Psoas muscle (tissue), 8 donors: ENCODE measurements around the gene DPYSL3. TPM values are rescaled to one million over a fixed set of nuclear protein-coding genes. Genes with fewer than 3 reads are reported as not detected.

Source experiments
- ATAC-seq, 4 donors: fragments of 200-7000 bp; cut with Tn5 transposase; one replicate each; pipeline ENCODE4 v1.9.1; 2020; ENCODE audit warnings: moderate library complexity in 3 of 4, mild to moderate bottlenecking in 2 of 4
- DNase-seq, 2 donors: peaks; one replicate each; pipeline ENCODE4 v3.0.0-alpha.2; 2020
- H3K27ac ChIP-seq: fragments of 200-600 bp; one replicate; pipeline ENCODE4 v1.8.0; 2022
- H3K27me3 ChIP-seq, 3 donors: fragments of 200-600 bp in 1 of 3; one replicate each; pipeline versions ENCODE4 v1.6.1 to v1.8.0; 2013 to 2022; ENCODE audit warnings: low read length in 2 of 3, mild to moderate bottlenecking in 2 of 3, moderate library complexity in 1 of 3; ENCODE audit not compliant: insufficient read depth in 3 of 3
- H3K36me3 ChIP-seq, 2 donors: fragments of 200-600 bp in 1 of 2; one replicate each; pipeline versions ENCODE4 v1.6.1 to v1.8.0; 2013 to 2022; ENCODE audit warnings: low read depth in 1 of 2, mild to moderate bottlenecking in 1 of 2, moderate library complexity in 1 of 2; ENCODE audit not compliant: insufficient read depth in 1 of 2
- H3K4me1 ChIP-seq: fragments of 200-600 bp; one replicate; pipeline ENCODE4 v1.8.0; 2022
- H3K4me3 ChIP-seq: fragments of 200-600 bp; one replicate; pipeline ENCODE4 v1.8.0; 2022; ENCODE audit warnings: mild to moderate bottlenecking
- H3K9me3 ChIP-seq: fragments of 200-600 bp; one replicate; pipeline ENCODE4 v1.8.0; 2022
- WGBS, 3 donors: extraction: QIAGEN DNeasy Blood & Tissue Kit; methylation state at CpG; one replicate each; pipeline versions ENCODE4 v1.1.6 to v1.1.7; 2013; 5-methylcytosine and 5-hydroxymethylcytosine counted together
- intact Hi-C, 2 donors: fragments of 100-400 bp; cut with DNase I; formaldehyde crosslinking; loops; one replicate each; pipeline versions ENCODE4 v1.11.0 to v1.14.2; 2022
- polyA plus RNA-seq, 3 donors: library from polyadenylated mRNA; stranded (reverse); fragments of 200-250 nt; gene quantifications; one replicate each; pipeline ENCODE4 v1.2.3, GENCODE V29; 2013
- total RNA-seq, 4 donors: library from RNA; stranded (reverse); fragmentation: NEBNext Ultra II Directional in 2 of 4; extraction: Animal tissue kit (Norgen Biotek cat#: 25700) in 2 of 4; gene quantifications; one replicate each; pipeline versions ENCODE4 v1.2.1 to v1.2.4, GENCODE V29; 2021 to 2023
- TF ChIP-seq, protein P1 (sequence below): fragments of 200-600 bp; IDR thresholded peaks from one replicate; pipeline ENCODE4 v1.8.0; 2022; ENCODE audit warnings: antibody characterized with exemption
- donor health status: healthy with polysubstance abuse.
- donor health status: DM: no; HTN: no; CAD: no; lungs with moderate emphysema.
- donor health status: Bipolar disorder and iron deficiency.
- donor health status: healthy.
- donor health status: DM: yes; HTN: yes; CAD: no.
- donor health status: DM: no; HTN: no; CAD: no.
- donor health status: DM: no; HTN: no; CAD: no.
- donor health status: DM: yes; HTN: yes; CAD: no.

DPYSL3 gene
- total and polyA plus RNA-seq, 7 donors, result 8.8 to 58.5 (median 18.0) TPM

DNA sequence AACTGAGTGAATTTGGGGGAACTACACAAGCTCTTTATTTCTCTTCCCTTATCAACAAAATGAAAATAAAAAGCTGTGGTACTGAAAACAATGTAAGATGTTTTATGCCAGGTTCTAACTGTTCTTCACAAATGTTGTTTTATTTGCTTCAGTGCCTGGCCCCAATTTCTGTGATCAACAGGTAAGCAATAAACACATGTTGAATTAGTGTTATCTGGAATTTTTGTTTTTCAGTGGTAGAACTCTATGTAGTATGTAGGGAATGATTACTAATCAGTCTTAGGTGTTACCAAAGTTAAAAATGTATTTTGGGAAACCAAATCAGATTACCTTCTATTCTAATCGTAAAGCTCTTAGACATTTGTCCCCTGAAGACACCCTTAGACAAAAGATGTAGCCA lies 7.5 kb upstream of the DPYSL3 start:
- TF ChIP-seq, protein P1, sequence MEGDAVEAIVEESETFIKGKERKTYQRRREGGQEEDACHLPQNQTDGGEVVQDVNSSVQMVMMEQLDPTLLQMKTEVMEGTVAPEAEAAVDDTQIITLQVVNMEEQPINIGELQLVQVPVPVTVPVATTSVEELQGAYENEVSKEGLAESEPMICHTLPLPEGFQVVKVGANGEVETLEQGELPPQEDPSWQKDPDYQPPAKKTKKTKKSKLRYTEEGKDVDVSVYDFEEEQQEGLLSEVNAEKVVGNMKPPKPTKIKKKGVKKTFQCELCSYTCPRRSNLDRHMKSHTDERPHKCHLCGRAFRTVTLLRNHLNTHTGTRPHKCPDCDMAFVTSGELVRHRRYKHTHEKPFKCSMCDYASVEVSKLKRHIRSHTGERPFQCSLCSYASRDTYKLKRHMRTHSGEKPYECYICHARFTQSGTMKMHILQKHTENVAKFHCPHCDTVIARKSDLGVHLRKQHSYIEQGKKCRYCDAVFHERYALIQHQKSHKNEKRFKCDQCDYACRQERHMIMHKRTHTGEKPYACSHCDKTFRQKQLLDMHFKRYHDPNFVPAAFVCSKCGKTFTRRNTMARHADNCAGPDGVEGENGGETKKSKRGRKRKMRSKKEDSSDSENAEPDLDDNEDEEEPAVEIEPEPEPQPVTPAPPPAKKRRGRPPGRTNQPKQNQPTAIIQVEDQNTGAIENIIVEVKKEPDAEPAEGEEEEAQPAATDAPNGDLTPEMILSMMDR, result no peak
- no peak for DNase-seq
- WGBS, 3 donors, result 91 to 98% (median 93%) methylated on average over 1 of the region's 1 CpG
- Histone ChIP-seq H3K9me3 (no peaks in the 10 kb centered on the region), H3K27me3 (no peaks in the 10 kb centered on the region), H3K4me3 (no peak overlapping the region), H3K36me3 (no peaks in the 10 kb centered on the region), H3K4me1 (no peaks in the 10 kb centered on the region), H3K27ac (no peak overlapping the region)
- ATAC-seq, result no peak
- intact Hi-C loops, result no loop called here

DNA sequence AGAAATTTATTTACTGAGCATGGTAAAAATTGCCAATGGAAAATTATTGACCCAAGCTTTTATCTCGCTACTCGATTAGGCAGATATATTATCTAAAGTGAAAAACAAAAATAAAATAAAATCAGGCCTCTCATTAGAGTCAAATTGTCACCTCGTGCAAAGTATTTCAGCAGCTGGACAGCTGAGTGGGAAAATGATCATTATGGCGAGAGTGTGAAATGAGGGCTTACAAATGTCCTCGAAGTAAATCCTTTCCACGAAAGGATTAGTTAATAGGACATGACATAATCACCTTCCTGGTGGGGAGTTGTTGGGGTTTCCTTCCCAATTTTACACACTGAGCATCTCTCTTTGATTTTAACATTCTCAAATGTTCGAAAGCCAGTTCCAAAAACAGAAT lies 5.4 kb upstream of the DPYSL3 start:
- H3K27ac ChIP-seq, result no peak overlapping the region
- intact Hi-C loops, result no loop called here
- 36 to 41% (median 36%) methylated on average over 7 of the region's 7 CpGs for WGBS, 3 donors

DNA sequence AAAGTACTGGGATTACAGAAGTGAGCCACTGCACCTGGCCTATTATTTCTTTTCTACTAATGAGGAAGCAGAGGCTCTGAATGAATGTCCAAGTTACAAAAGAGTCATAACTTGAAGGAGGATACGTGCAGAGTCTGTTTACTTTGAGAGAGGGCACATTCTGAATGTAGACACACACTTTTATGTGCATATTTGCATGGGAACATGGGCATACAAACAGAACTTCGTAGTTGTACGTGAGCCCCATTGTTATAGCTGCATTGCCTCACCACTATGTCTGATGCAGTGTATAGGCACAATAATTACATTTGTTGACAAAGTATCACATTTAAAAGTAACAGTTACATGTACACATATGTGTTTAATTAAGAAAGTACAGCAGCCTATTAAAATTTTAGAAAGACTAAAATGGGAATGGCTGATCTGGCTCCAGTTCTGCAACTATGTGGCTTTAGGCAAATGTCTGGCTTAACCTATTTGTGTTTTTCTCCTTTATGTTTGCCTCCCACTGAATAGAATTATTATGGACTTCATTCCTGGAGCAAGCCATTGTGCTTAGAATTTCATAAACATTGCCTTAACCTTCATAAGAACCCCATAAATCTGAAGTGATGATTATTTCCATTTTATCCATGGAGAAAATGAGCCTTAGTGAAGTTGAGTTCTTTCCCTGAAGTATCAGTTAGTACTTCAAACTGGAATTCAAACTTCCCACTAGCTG lies 3.0 kb upstream of the DPYSL3 start:
- DNase-seq (no peak), ATAC-seq (no peak)
- Histone ChIP-seq H3K4me1 (no peaks in the 10 kb centered on the region), H3K27ac (no peak overlapping the region), H3K9me3 (no peaks in the 10 kb centered on the region), H3K27me3 (peaks cover 0 to 14% (median 2%) of the 10 kb centered on the region in 3 donors), H3K36me3 (no peaks in the 10 kb centered on the region), H3K4me3 (no peak overlapping the region)
- intact Hi-C loops, result no loop called here
- TF ChIP-seq, protein P1, result no peak
- 89 to 92% (median 90%) methylated on average over 3 of the region's 3 CpGs for WGBS, 3 donors

More for the DNA sequence above, 5.4 kb upstream of the DPYSL3 start:
- H3K36me3 ChIP-seq, result no peaks in the 10 kb centered on the region
- H3K4me1 ChIP-seq, result no peaks in the 10 kb centered on the region
- DNase-seq (no peak), ATAC-seq (no peak)
- H3K9me3 ChIP-seq, result no peaks in the 10 kb centered on the region
- H3K27me3 ChIP-seq, result peaks cover 0 to 5% (median 0%) of the 10 kb centered on the region in 3 donors
- TF ChIP-seq, protein P1, result no peak
- no peak overlapping the region for H3K4me3 ChIP-seq

DNA sequence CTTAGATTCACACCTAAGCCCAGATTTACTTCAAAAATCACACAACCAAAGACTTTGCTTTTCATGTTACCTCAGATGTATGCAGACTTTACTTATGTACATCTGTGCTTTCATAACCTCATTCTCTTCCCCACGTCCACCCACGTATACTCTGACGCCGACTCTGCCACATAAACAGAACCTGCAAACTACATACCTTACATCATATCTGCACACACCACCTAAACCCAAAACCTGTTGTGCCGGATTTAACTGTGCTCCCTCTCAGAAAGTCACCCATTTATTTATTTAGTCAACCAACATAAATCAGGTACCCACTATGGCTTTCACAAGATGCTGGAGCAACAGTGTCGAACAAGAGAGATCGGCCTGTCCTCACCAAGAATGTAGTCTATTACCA lies 1.0 kb upstream of the DPYSL3 start:
- Histone ChIP-seq H3K4me1 (no peaks in the 10 kb centered on the region), H3K27me3 (peaks cover 0 to 14% (median 2%) of the 10 kb centered on the region in 3 donors), H3K27ac (no peak overlapping the region), H3K36me3 (no peaks in the 10 kb centered on the region), H3K4me3 (no peak overlapping the region), H3K9me3 (no peaks in the 10 kb centered on the region)
- 96 to 97% (median 97%) methylated on average over 7 of the region's 7 CpGs for WGBS, 3 donors
- intact Hi-C loops, result no loop called here
- DNase-seq, result no peak
- TF ChIP-seq, protein P1, result no peak
- no peak for ATAC-seq
